Measurements from ENCODE around the gene NCS1. TPM values are rescaled to one million over a fixed set of nuclear protein-coding genes. Genes with fewer than 3 reads are reported as not detected.
"Not testable (repeated sequence)": the region's sequence is repeated elsewhere in the genome, so short reads cannot be mapped to it uniquely, and the experiment has no call there.

The NCS1 gene
- total RNA-seq, 4 donors from 2014 or later = 105 to 231 (median 127) TPM

- no peak for TF ChIP-seq EP300 (IDR thresholded peaks at IDR 0.05)
- TF ChIP-seq POLR2A (IDR thresholded peaks at IDR 0.05) = no peak
- no peak for TF ChIP-seq CTCF (IDR thresholded peaks at IDR 0.05)
- TF ChIP-seq POLR2AphosphoS5 (IDR thresholded peaks at IDR 0.05) = no peak
- no peak for ATAC-seq
- WGBS, 2 donors (ENCODE audit: low coverage in 1 of 2) = 100% methylated on average over 1 of the region's 11 CpGs; no CpG with 5 or more reads in 1 of the 2 donors
- Histone ChIP-seq H3K4me1 (peaks cover 0 to 28% (median 5%) of the 10 kb centered on the region in 3 donors), H3K27ac (peak overlapping the region in 1 of 4 donors; percentile 53), H3K36me3 (no peaks in the 10 kb centered on the region), H3K9me3 (no peaks in the 10 kb centered on the region), H3K4me3 (no peak overlapping the region), H3K27me3 (no peaks in the 10 kb centered on the region)
Observed at GRCh38 chr9:130276955-130277354, 104.8 kb downstream of the NCS1 start.

- not testable (repeated sequence) for H3K27ac ChIP-seq, H3K27me3 ChIP-seq, H3K9me3 ChIP-seq, H3K4me3 ChIP-seq, H3K36me3 ChIP-seq, ATAC-seq
- H3K4me1 ChIP-seq = peaks cover 0 to 32% (median 10%) of the 10 kb centered on the region in 3 donors
- 100% methylated on average over 1 of the region's 1 CpG for WGBS, 2 donors (ENCODE audit: low coverage in 1 of 2)
Observed at GRCh38 chr9:130277525-130277924, 105.3 kb downstream of the NCS1 start.

- Histone ChIP-seq H3K27me3 (no peaks in the 10 kb centered on the region), H3K9me3 (no peaks in the 10 kb centered on the region), H3K4me3 (no peak overlapping the region), H3K36me3 (peaks cover 0 to 17% of the 10 kb centered on the region in 2 donors), H3K4me1 (peaks cover 0 to 67% (median 22%) of the 10 kb centered on the region in 3 donors), H3K27ac (peak overlapping the region in 2 of 4 donors; percentile 88 to 91)
- TF ChIP-seq CTCF (IDR thresholded peaks at IDR 0.05) (no peak), POLR2AphosphoS5 (IDR thresholded peaks at IDR 0.05) (peak; percentile 4)
- WGBS, 2 donors (ENCODE audit: low coverage in 1 of 2) = 29 to 35% methylated on average over 4 of the region's 4 CpGs
- ATAC-seq = no peak
Observed at GRCh38 chr9:130283539-130284248, 111.5 kb downstream of the NCS1 start.

GRCh38 chr9:130284249-130284625 lies 112.0 kb downstream of the NCS1 start:
- no peaks in the 10 kb centered on the region for H3K27me3 ChIP-seq
- H3K4me1 ChIP-seq = peaks cover 0 to 72% (median 22%) of the 10 kb centered on the region in 3 donors
- H3K9me3 ChIP-seq = no peaks in the 10 kb centered on the region
- peak overlapping the region in 2 of 4 donors; percentile 88 to 91 for H3K27ac ChIP-seq
- TF ChIP-seq EP300 (IDR thresholded peaks at IDR 0.05) (no peak), POLR2A (IDR thresholded peaks at IDR 0.05) (no peak), POLR2AphosphoS5 (IDR thresholded peaks at IDR 0.05) (no peak), CTCF (IDR thresholded peaks at IDR 0.05) (no peak)
- no peak overlapping the region for H3K4me3 ChIP-seq
- peaks cover 0 to 17% of the 10 kb centered on the region in 2 donors for H3K36me3 ChIP-seq
- 80 to 100% methylated on average over 1 to 5 of the region's 10 CpGs for WGBS, 2 donors (ENCODE audit: low coverage in 1 of 2)
- ATAC-seq = no peak

- H3K27me3 ChIP-seq = no peaks in the 10 kb centered on the region
- no peak for ATAC-seq
- H3K9me3 ChIP-seq = no peaks in the 10 kb centered on the region
- H3K4me3 ChIP-seq = no peak overlapping the region
- 100% methylated on average over 3 to 5 of the region's 7 CpGs for WGBS, 2 donors (ENCODE audit: low coverage in 1 of 2)
- H3K4me1 ChIP-seq = peaks cover 0 to 77% (median 22%) of the 10 kb centered on the region in 3 donors
- peaks cover 0 to 17% of the 10 kb centered on the region in 2 donors for H3K36me3 ChIP-seq
- no peak for TF ChIP-seq CTCF (IDR thresholded peaks at IDR 0.05)
- TF ChIP-seq POLR2AphosphoS5 (IDR thresholded peaks at IDR 0.05) = no peak
- TF ChIP-seq EP300 (IDR thresholded peaks at IDR 0.05) = no peak
- no peak for TF ChIP-seq POLR2A (IDR thresholded peaks at IDR 0.05)
- peak overlapping the region in 2 of 4 donors; percentile 88 to 91 for H3K27ac ChIP-seq
Observed at GRCh38 chr9:130284690-130285089, 112.5 kb downstream of the NCS1 start.

Measured in gastroesophageal sphincter (tissue), 4 donors.